Fibroblast of skin of right biceps (primary cell): ENCODE results near the gene KCNQ1OT1.

Experiments used
- DNase-seq: peaks from one replicate; pipeline ENCODE4 v3.0.0-alpha.2; 2013

KCNQ1OT1 gene

GRCh38 chr11:2566223-2567025 is 133.4 kb downstream of the KCNQ1OT1 start:
- no peak for DNase-seq

DNA sequence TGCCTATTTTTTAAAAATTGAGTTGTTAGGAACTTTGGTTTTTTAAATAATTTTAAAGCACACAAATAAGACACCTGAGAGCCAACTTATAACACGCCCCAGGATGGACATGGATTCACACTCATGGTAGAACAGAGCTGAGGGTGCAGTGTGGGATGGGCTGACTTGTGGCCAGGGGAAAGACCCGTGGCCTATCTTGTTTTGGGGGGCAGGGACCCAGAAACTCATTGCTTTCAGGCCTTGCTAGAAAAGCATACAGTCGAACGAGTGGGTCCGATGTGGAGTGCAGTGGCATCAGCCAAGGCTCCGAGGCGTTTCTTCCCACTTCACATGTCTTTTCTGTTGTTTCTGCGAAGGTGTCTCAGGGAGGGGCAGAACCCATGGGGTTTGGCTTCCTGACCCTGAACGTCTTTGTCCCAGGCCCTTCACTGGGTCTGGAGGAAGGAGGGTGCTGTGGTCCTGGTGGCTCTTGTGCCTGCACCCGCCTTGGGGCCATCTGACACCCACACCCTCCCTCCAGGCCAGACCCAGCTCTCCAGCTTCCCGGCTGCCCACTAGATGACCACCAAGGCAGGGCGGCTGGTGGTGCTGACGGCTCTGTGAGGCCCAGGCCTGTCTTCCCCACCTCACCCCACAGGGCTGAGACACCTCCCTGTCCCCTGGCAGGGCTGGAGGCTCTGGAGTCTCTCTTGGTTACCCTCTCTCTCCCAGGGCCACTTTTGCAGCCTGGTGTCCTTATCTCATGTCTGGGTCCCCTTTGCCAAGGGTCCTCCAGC is 134.2 kb downstream of the KCNQ1OT1 start:
- no peak for DNase-seq

DNA sequence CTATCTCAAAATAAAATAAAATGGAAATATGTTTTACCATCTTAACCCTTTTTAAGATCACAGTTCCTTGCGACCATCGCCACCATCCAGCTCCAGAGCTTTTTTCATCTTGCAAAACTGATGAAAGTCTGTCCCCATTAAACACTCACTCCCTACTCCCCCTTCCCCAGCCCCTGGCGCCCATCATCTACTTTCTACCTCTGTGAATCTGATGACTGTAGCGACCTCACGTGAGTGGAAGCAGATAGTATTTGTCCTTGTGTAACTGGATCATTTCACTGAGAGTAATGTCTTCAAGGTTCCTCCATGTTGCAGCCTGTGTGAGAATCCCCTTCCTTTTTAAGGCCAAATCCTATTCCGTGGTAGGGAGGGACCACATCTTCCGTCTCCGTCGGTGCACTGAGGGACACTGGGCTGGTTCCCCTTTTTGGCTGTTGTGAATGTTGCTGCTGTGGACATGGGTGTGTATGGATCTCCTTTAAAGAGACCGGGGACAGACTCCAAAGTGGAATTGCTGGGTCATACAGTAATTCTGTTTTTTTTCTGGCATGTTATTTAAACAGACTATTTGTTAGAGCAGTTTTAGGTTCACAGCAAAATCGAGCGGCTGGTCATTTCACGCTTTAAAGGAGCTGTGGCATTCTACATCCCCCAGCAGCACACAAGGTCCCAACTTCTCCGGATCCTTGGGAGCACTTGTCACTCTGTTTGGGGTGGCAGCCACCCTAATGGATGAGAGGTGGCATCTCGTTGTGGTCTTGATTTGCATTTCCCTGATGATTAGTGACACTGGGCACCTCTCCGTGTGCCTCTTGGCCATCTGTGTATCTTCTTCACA is 135.0 kb downstream of the KCNQ1OT1 start:
- no peak for DNase-seq

GRCh38 chr11:2564008-2564530 is 135.7 kb downstream of the KCNQ1OT1 start:
- DNase-seq, result no peak

GRCh38 chr11:2563213-2564007 is 136.4 kb downstream of the KCNQ1OT1 start:
- no peak for DNase-seq

DNA sequence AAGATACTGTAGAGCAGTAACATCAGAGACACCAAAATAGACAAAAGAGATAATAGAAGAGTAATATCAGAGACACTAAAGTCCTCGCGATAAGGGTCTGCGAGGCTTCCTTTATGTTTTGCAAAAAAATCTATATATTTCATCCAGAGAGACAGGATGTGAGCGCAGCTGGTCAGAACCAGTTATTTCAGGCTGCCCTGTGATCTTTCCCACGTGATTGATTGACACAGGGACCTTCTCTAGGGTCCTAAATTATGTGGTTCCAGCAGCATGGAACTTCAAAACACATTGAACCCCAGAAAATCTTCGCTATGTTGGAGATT is 136.9 kb downstream of the KCNQ1OT1 start:
- no peak for DNase-seq

- DNase-seq, result no peak
Measured at GRCh38 chr11:2561696-2562581, 137.9 kb downstream of the KCNQ1OT1 start.

DNA sequence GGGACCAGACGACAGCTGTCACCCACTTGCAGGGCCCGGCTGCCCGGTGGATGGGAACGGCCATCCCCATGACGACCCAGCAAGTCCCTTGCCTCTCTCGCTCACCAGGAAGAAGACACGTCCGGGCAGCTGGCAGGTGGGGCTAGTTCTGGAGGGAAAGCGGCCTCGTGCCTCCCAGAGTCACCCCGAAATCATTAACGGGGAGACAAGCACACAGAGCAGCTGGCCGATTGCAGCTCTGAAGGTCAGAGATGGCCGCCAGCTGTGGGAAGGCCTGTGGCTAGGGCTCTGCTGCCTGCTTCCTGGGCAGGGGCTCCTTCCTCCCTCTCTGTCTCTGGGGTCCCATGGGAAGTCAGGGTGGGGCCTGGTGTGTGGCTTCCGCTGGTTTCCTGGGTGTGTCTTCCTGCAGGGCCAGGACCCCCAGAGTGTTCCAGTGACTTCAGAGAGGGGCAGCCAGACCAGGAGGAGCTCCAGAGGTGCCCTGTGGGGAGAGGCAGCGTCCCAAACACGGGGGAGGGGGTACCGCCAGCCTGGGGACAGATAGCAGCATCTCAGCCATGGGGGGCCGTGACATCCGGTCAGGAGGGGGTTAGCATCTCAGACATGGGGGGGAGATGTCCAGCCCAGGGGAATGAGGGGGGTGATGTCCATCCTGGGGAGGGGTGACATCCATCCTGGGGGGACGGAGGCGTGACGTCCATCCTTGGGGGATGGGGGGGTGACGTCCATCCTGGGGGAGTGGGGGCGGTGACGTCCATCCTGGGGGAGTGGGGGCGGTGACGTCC is 140.1 kb downstream of the KCNQ1OT1 start:
- DNase-seq, result no peak

- DNase-seq, result no peak
Measured at GRCh38 chr11:2558861-2559526, 140.8 kb downstream of the KCNQ1OT1 start.

DNA sequence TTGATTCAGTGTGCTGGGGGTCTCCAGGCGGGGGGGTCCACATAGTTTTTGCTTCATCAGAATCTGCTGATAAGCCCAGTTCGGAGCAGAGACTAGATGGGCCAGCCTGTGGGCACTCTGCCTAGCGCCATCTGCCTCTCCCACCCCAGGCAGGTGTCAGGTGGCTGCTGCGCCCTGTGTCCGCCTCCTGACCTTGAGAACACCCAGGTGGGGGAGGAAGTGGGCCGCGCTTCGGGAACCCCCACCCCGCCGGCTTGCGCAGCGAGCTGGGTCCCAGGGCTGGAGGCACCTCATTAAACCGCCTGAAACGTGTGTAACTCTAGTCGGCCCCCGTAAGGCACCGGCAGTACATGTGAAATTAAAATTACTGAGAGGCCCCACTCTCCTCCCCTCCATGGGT is 141.4 kb downstream of the KCNQ1OT1 start:
- DNase-seq, result no peak
